Measurements from ENCODE around the gene FALEC. TPM values are rescaled to one million over a fixed set of nuclear protein-coding genes. Genes with fewer than 3 reads are reported as not detected.

Gene FALEC
- total and polyA plus RNA-seq, 12 donors: 0.40 to 0.61 (median 0.50) TPM; not detected in 9

GRCh38 chr1:150530491-150531159 is 15.1 kb downstream of the FALEC start:
- peak in 1 of 7 donors; percentile 4 for DNase-seq
- 91 to 95% (median 95%) methylated on average over 14 of the region's 14 CpGs for WGBS, 4 donors

GRCh38 chr1:150532860-150533259 is 17.3 kb downstream of the FALEC start:
- intact Hi-C loops (cut with DNase I): loop anchor here (5.0 to 10.0 kb wide), 3 partner anchors 66 to 178 kb away; no protein-coding TSS in a partner anchor
- DNase-seq: peak in 2 of 7 donors; percentile 44 to 48
- Histone ChIP-seq H3K4me1 (replicated peaks in 1 of 2) (peaks cover 0 to 10% of the 10 kb centered on the region in 2 donors), H3K36me3 (replicated peaks in 1 of 2) (no peaks in the 10 kb centered on the region), H3K9me3 (replicated peaks in 1 of 3) (no peaks in the 10 kb centered on the region), H3K4me3 (no peak overlapping the region), H3K27ac (peak overlapping the region in 2 of 5 donors; percentile 26 to 48), H3K27me3 (no peaks in the 10 kb centered on the region)
- TF ChIP-seq CTCF (IDR thresholded peaks at IDR 0.05) (peak in 1 of 6 experiments; percentile 12), POLR2A (IDR thresholded peaks at IDR 0.05) (no peak)
- 26 to 32% (median 31%) methylated on average over 4 to 5 of the region's 5 CpGs for WGBS, 4 donors

More at GRCh38 chr1:150530491-150531159, 15.1 kb downstream of the FALEC start:
- intact Hi-C loops (cut with DNase I): loop anchor here (5.0 to 10.0 kb wide), 3 partner anchors 63 to 176 kb away; no protein-coding TSS in a partner anchor
- Histone ChIP-seq H3K27ac (no peak overlapping the region), H3K9me3 (replicated peaks in 1 of 3) (no peaks in the 10 kb centered on the region), H3K4me1 (replicated peaks in 1 of 2) (peaks cover 0 to 10% of the 10 kb centered on the region in 2 donors), H3K27me3 (no peaks in the 10 kb centered on the region), H3K36me3 (replicated peaks in 1 of 2) (no peaks in the 10 kb centered on the region), H3K4me3 (no peak overlapping the region)
- TF ChIP-seq CTCF (IDR thresholded peaks at IDR 0.05): no peak
- no peak for TF ChIP-seq POLR2A (IDR thresholded peaks at IDR 0.05)

- TF ChIP-seq POLR2A (IDR thresholded peaks at IDR 0.05) (no peak), CTCF (IDR thresholded peaks at IDR 0.05) (no peak)
- Histone ChIP-seq H3K4me3 (no peak overlapping the region), H3K27ac (no peak overlapping the region), H3K9me3 (replicated peaks in 1 of 3) (no peaks in the 10 kb centered on the region), H3K27me3 (no peaks in the 10 kb centered on the region), H3K4me1 (replicated peaks in 1 of 2) (peaks cover 0 to 10% of the 10 kb centered on the region in 2 donors), H3K36me3 (replicated peaks in 1 of 2) (no peaks in the 10 kb centered on the region)
- 84 to 100% (median 96%) methylated on average over 2 to 6 of the region's 6 CpGs for WGBS, 4 donors
- DNase-seq: no peak
- intact Hi-C loops (cut with DNase I): loop anchor here (5.0 to 10.0 kb wide), 3 partner anchors 67 to 179 kb away; no protein-coding TSS in a partner anchor
Measured at GRCh38 chr1:150534002-150534401, 18.4 kb downstream of the FALEC start.

DNA sequence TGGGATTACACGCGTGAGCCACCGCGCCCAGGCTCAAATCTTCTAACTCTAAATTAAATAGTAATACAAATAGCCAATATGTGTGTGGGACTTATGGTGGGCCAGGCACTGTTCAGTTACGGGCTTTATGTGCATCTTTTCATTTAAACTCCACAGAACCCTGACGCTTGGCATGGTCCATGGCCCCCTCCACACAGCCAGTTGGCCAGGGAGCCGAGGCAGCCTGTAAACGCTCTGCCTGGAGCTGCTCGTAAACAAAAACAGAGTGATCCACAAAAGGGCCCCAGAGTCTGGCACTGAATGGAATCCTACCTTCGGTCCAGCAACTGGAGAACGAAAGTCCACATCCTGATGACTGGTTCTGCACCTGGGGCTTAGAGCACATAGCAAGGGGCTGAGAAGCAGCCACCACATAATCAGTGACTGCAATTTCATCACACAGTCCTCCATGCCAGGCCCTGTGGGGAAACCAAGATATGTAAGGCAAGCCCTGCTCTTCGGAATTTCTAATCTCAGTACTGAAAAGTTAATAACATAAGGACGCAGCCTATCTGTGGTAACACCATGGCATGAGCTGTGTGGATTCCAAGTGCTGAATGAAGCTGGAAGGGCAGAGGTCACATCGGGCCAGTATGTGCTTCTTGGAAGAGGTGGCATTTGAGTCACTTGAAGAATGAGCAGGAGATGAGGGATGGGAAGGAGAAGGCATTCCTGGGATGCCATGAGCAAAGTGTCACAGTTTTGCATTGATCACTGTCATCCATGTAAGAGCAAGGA is 20.1 kb downstream of the FALEC start:
- Histone ChIP-seq H3K36me3 (replicated peaks in 1 of 2) (no peaks in the 10 kb centered on the region), H3K27ac (no peak overlapping the region), H3K9me3 (replicated peaks in 1 of 3) (no peaks in the 10 kb centered on the region), H3K4me3 (no peak overlapping the region), H3K27me3 (no peaks in the 10 kb centered on the region), H3K4me1 (replicated peaks in 1 of 2) (peaks cover 0 to 10% of the 10 kb centered on the region in 2 donors)
- TF ChIP-seq POLR2A (IDR thresholded peaks at IDR 0.05): no peak
- no peak for TF ChIP-seq CTCF (IDR thresholded peaks at IDR 0.05)
- WGBS, 4 donors: 84 to 96% (median 91%) methylated on average over 14 of the region's 14 CpGs
- intact Hi-C loops (cut with DNase I): loop anchor here in 1 of 2 donors (10.0 kb wide), 1 partner anchor 181 kb away; no protein-coding TSS in a partner anchor
- DNase-seq: no peak

Measured in adrenal gland (tissue), 12 donors.